Muscle layer of colon (tissue), 2 donors: ENCODE results near the gene PLOD1.
"Not testable (repeated sequence)": the region's sequence is repeated elsewhere in the genome, so short reads cannot be mapped to it uniquely, and the experiment has no call there.

Experiments used
- H3K27ac ChIP-seq: one replicate; pipeline ENCODE4 v1.7.0; 2013; ENCODE audit warnings: low read depth, mild to moderate bottlenecking, low read length, moderate library complexity
- H3K27me3 ChIP-seq, 2 donors: one replicate each; pipeline ENCODE4 v1.7.0; 2013; ENCODE audit warnings: low read length in 2 of 2, mild to moderate bottlenecking in 2 of 2; ENCODE audit not compliant: insufficient read depth in 2 of 2, control insufficient read depth in 1 of 2
- H3K36me3 ChIP-seq: one replicate; pipeline ENCODE4 v1.7.0; 2013; ENCODE audit warnings: mild to moderate bottlenecking, low read length; ENCODE audit not compliant: insufficient read depth
- H3K4me1 ChIP-seq: one replicate; pipeline ENCODE4 v1.7.0; 2013; ENCODE audit warnings: mild to moderate bottlenecking, low read length; ENCODE audit not compliant: insufficient read depth
- H3K4me3 ChIP-seq, 2 donors: one replicate each; pipeline ENCODE4 v1.7.0; 2013; ENCODE audit warnings: low read length in 2 of 2, low read depth in 1 of 2, mild to moderate bottlenecking in 1 of 2, moderate library complexity in 1 of 2
- H3K9ac ChIP-seq: one replicate; pipeline ENCODE4 v1.7.0; 2013; ENCODE audit warnings: low read length
- H3K9me3 ChIP-seq: one replicate; pipeline ENCODE4 v1.7.0; 2013; ENCODE audit warnings: mild to moderate bottlenecking, low read length
- donor health status: abdominal sarcoma.
- donor health status: Adenocarcinoma of cecum.

The PLOD1 gene

DNA sequence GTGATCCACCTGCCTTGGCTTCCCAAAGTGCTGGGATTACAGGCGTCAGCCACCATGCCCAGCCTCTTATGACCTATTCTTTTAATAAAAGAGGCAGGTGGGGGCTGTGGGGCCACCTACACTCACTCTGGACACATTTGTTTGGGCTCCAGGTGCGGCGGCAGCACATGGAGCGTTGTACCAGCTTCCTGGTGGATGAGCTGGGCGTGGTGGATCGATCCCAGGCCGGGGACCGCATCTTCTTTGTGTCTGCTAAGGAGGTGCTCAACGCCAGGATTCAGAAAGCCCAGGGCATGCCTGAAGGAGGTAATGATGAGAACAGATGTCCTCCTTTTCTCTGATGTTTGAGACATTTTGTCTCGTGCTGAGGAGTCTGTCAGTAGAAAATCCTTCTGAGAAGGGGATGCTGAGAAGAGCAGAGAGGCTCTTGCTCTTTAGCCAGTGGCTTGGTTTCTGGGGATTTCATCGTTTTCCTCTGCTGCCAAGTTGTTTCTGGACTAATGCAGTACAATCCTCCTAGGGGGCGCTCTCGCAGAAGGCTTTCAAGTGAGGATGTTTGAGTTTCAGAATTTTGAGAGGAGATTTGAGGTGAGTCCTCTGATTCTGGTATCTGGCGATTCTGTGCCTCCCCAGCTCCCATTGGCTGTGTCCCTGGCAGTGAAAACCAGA, 66.9 kb downstream of the PLOD1 start:
- Histone ChIP-seq H3K27ac (no peak overlapping the region), H3K9me3 (no peaks in the 10 kb centered on the region), H3K27me3 (no peaks in the 10 kb centered on the region), H3K4me3 (no peak overlapping the region), H3K9ac (no peak overlapping the region), H3K36me3 (peaks cover 80% of the 10 kb centered on the region), H3K4me1 (no peaks in the 10 kb centered on the region)

DNA sequence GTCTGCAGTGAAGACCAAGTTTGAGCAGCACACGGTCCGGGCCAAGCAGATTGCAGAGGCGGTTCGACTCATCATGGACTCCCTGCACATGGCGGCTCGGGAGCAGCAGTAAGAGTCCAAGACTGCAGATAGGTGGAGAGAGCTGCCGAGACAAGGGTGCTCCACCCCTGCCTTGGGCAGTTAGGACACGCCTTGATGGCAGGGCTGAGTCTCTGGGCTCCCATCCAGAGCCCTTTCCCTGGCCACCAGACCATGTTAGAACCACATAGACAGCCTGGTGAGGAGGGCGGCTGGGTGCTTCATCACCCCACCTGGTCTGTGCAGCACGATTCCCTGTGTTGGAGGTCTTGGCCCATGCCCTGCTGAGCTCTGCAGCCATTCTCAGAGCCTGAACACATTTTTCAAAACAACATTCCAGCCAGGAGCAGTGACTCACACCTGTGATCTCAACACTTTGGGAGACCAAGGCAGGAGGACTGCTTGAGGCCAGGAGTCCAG, 67.5 kb downstream of the PLOD1 start:
- H3K4me3 ChIP-seq = no peak overlapping the region
- no peak overlapping the region for H3K27ac ChIP-seq
- no peak overlapping the region for H3K9ac ChIP-seq
- no peaks in the 10 kb centered on the region for H3K9me3 ChIP-seq
- no peaks in the 10 kb centered on the region for H3K27me3 ChIP-seq
- H3K4me1 ChIP-seq = no peaks in the 10 kb centered on the region
- H3K36me3 ChIP-seq = peaks cover 80% of the 10 kb centered on the region

DNA sequence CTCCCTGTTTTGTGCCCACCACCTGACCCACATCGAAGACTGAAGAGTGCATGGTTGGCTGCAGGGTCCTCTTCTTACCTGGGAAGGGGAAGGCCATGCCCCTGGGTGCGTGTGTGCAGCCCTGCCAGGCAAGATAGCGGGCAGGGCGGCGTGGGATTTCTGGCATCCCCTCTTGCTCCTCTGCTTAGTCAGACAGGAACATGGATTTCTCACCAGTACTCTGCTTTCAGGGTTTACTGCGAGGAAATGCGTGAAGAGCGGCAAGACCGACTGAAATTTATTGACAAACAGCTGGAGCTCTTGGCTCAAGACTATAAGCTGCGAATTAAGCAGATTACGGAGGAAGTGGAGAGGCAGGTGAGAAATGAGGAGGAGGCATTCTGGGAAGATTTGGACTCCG, 69.2 kb downstream of the PLOD1 start:
- no peak overlapping the region for H3K9ac ChIP-seq
- no peaks in the 10 kb centered on the region for H3K27me3 ChIP-seq
- no peak overlapping the region for H3K4me3 ChIP-seq
- H3K36me3 ChIP-seq = peaks cover 75% of the 10 kb centered on the region
- no peak overlapping the region for H3K27ac ChIP-seq
- H3K9me3 ChIP-seq = no peaks in the 10 kb centered on the region
- H3K4me1 ChIP-seq = no peaks in the 10 kb centered on the region

DNA sequence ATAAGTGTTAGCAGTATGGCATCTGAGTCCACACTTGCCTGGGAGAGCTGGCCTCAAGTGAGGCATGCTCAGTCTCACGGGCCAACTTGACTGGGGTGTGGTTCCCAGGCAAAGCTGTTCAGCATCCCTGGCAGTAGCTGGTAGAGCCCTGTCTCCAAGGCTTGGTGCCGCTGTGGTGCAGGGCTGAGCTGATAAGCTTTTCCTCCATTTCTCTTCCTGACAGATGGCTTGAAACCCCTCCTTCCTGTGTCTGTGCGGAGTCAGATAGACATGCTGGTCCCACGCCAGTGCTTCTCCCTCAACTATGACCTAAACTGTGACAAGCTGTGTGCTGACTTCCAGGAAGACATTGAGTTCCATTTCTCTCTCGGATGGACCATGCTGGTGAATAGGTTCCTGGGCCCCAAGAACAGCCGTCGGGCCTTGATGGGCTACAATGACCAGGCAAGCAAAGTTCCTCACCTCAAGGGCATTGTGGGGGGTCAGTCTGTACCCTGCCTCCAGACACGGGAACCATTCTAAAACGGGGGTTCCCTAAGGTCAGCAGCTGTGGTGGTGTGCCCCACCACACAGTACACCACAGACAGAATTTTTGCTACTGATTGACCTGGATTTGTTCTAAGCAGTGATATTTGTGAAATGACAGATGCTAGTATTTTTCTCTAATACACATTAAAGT, 71.1 kb downstream of the PLOD1 start:
- no peaks in the 10 kb centered on the region for H3K27me3 ChIP-seq
- no peak overlapping the region for H3K27ac ChIP-seq
- peaks cover 80% of the 10 kb centered on the region for H3K36me3 ChIP-seq
- no peak overlapping the region for H3K9ac ChIP-seq
- H3K4me1 ChIP-seq = no peaks in the 10 kb centered on the region
- no peaks in the 10 kb centered on the region for H3K9me3 ChIP-seq
- no peak overlapping the region for H3K4me3 ChIP-seq

GRCh38 chr1:12006167-12006921, 71.8 kb downstream of the PLOD1 start:
- Histone ChIP-seq H3K9ac (no peak overlapping the region), H3K36me3 (peaks cover 83% of the 10 kb centered on the region), H3K4me1 (no peaks in the 10 kb centered on the region)

DNA sequence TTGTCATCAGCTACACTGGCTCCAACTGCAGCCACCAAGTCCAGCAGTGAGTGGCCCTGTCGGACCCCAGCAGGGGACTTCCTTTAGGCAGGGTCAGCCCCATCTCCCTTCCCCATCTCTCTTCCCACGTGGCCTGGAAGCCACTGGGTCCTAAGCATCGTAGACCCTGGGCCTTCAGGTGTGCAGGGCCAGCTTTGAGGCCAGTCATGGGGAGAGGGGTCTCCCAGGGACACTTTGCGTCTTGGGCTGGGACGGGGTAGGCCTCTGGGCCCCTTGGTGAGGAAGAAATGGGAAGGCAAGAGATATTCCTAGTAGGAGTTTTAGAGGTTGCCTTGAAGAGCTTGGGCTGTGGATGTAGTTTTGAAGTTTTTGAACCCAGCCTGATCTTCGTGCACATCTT, 72.7 kb downstream of the PLOD1 start:
- no peak overlapping the region for H3K27ac ChIP-seq
- no peaks in the 10 kb centered on the region for H3K4me1 ChIP-seq
- H3K36me3 ChIP-seq = peaks cover 81% of the 10 kb centered on the region
- H3K9me3 ChIP-seq = no peaks in the 10 kb centered on the region
- H3K27me3 ChIP-seq = no peaks in the 10 kb centered on the region
- H3K4me3 ChIP-seq = no peak overlapping the region
- H3K9ac ChIP-seq = no peak overlapping the region

More at GRCh38 chr1:12006167-12006921, 71.8 kb downstream of the PLOD1 start:
- no peaks in the 10 kb centered on the region for H3K27me3 ChIP-seq
- H3K9me3 ChIP-seq = no peaks in the 10 kb centered on the region
- no peak overlapping the region for H3K27ac ChIP-seq
- no peak overlapping the region for H3K4me3 ChIP-seq

DNA sequence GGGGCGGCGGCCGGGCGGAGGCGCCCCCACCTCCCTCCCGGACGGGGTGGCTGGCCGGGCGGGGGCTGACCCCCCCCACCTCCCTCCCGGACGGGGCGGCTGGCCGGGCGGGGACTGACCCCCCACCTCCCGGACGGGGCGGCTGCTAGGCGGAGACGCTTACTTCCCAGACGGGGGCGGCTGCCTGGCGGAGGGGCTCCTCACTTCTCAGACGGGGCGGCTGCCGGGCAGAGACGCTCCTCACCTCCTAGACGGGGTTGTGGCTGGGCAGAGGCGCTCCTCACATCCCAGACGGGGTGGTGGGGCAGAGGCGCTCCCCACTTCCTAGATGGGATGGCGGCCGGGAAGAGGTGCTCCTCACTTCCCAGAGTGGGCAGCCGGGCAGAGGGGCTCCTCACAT, 73.8 kb downstream of the PLOD1 start:
- H3K27ac ChIP-seq, H3K27me3 ChIP-seq, H3K9ac ChIP-seq, H3K4me3 ChIP-seq, H3K9me3 ChIP-seq, H3K4me1 ChIP-seq: not testable (repeated sequence)
- H3K36me3 ChIP-seq = peaks cover 72% of the 10 kb centered on the region

- Histone ChIP-seq H3K36me3 (peaks cover 71% of the 10 kb centered on the region), H3K4me3 (no peak overlapping the region), H3K27ac (no peak overlapping the region)
Measured at GRCh38 chr1:12009318-12009947, 74.9 kb downstream of the PLOD1 start.

GRCh38 chr1:12010746-12011570, 76.4 kb downstream of the PLOD1 start:
- H3K27ac ChIP-seq = no peak overlapping the region
- no peak overlapping the region for H3K4me3 ChIP-seq
- no peaks in the 10 kb centered on the region for H3K9me3 ChIP-seq
- H3K9ac ChIP-seq = no peak overlapping the region
- peaks cover 59% of the 10 kb centered on the region for H3K36me3 ChIP-seq
- no peaks in the 10 kb centered on the region for H3K27me3 ChIP-seq
- no peaks in the 10 kb centered on the region for H3K4me1 ChIP-seq

More at GRCh38 chr1:12009318-12009947, 74.9 kb downstream of the PLOD1 start:
- no peaks in the 10 kb centered on the region for H3K4me1 ChIP-seq
- no peaks in the 10 kb centered on the region for H3K27me3 ChIP-seq
- no peak overlapping the region for H3K9ac ChIP-seq
- no peaks in the 10 kb centered on the region for H3K9me3 ChIP-seq

GRCh38 chr1:12011998-12012397, 77.5 kb downstream of the PLOD1 start:
- H3K4me3 ChIP-seq = no peak overlapping the region
- no peaks in the 10 kb centered on the region for H3K4me1 ChIP-seq
- no peak overlapping the region for H3K9ac ChIP-seq
- H3K27me3 ChIP-seq = no peaks in the 10 kb centered on the region
- H3K27ac ChIP-seq = no peak overlapping the region
- H3K36me3 ChIP-seq = peaks cover 49% of the 10 kb centered on the region
- H3K9me3 ChIP-seq = no peaks in the 10 kb centered on the region
